Osteoblast (primary cell): Measurements from ENCODE around the gene MEIS3. TPM values are rescaled to one million over a fixed set of nuclear protein-coding genes. Genes with fewer than 3 reads are reported as not detected.

Experiments used
- DNase-seq: peaks from one replicate; pipeline ENCODE4 v3.0.0; 2011; ENCODE audit warnings: low spot score, mixed read lengths; ENCODE audit not compliant: insufficient read length; ENCODE audit errors: missing footprints
- H2AFZ ChIP-seq: 2 replicates; pipeline ENCODE4 v1.6.0; 2011; ENCODE audit warnings: mild to moderate bottlenecking, low read length
- H3K27ac ChIP-seq: 2 replicates; pipeline ENCODE4 v1.5.1; 2011; ENCODE audit warnings: mild to moderate bottlenecking, low read depth, low read length, moderate library complexity
- H3K27me3 ChIP-seq: 2 replicates; pipeline ENCODE4 v1.6.0; 2012; ENCODE audit warnings: mild to moderate bottlenecking, control low read depth, inconsistent platforms, low read length, moderate library complexity; ENCODE audit not compliant: insufficient read depth
- H3K36me3 ChIP-seq: 2 replicates; pipeline ENCODE4 v1.5.1; 2011; ENCODE audit warnings: mild to moderate bottlenecking, low read length, control low read depth, moderate library complexity; ENCODE audit not compliant: insufficient read depth
- H3K4me1 ChIP-seq: 2 replicates; pipeline ENCODE4 v1.5.1; 2011; ENCODE audit warnings: mild to moderate bottlenecking, low read length, control low read depth, moderate library complexity; ENCODE audit not compliant: insufficient read depth
- H3K4me2 ChIP-seq: 2 replicates; pipeline ENCODE4 v1.6.0; 2011; ENCODE audit warnings: mild to moderate bottlenecking, low read length; ENCODE audit not compliant: insufficient read depth
- H3K4me3 ChIP-seq: fragments of 200-600 bp; sonication (generic); 3 replicates; pipeline ENCODE4 v1.5.1; 2012; ENCODE audit warnings: mild to moderate bottlenecking, low read length, inconsistent platforms; ENCODE audit not compliant: insufficient read depth
- H3K79me2 ChIP-seq: 2 replicates; pipeline ENCODE4 v1.6.0; 2012; ENCODE audit warnings: mild to moderate bottlenecking, low read length, control low read depth, inconsistent platforms; ENCODE audit not compliant: insufficient read depth
- H3K9me3 ChIP-seq: 2 replicates; pipeline ENCODE4 v1.5.1; 2011; ENCODE audit warnings: low read depth, low read length, control low read depth
- H4K20me1 ChIP-seq: 2 replicates; pipeline ENCODE4 v1.6.0; 2012; ENCODE audit warnings: mild to moderate bottlenecking, low read length, control low read depth; ENCODE audit not compliant: insufficient read depth
- CTCF ChIP-seq: IDR thresholded peaks from 2 replicates; pipeline ENCODE4 v1.5.1; 2011; ENCODE audit warnings: mild to moderate bottlenecking, low read depth, low read length, moderate library complexity; ENCODE audit errors: extremely low read depth
- total RNA-seq: library from RNA; depleted of rRNA; stranded (reverse); fragments of >200 nt; gene quantifications from 2 replicates; pipeline ENCODE4 v1.2.3, GENCODE V29; 2012

The MEIS3 gene
- total RNA-seq, 1 donor = 8.3 TPM

- Histone ChIP-seq H3K27ac (no peak overlapping the region), H3K9me3 (no peaks in the 10 kb centered on the region), H3K4me1 (peaks cover under 1% of the 10 kb centered on the region), H3K4me3 (no peak overlapping the region), H3K36me3 (peaks cover 60% of the 10 kb centered on the region), H4K20me1 (no peaks in the 10 kb centered on the region), H3K27me3 (no peaks in the 10 kb centered on the region), H3K79me2 (no peaks in the 10 kb centered on the region), H3K4me2 (no peak overlapping the region), H2AFZ (no peak overlapping the region)
- peak; percentile 66 for DNase-seq
- no peak for TF ChIP-seq CTCF
These were observed 41.1 kb downstream of the MEIS3 start for GRCh38 chr19:47378246-47378645.

- no peaks in the 10 kb centered on the region for H3K27me3 ChIP-seq
- no peak for TF ChIP-seq CTCF
- peak; percentile 77 for DNase-seq
- no peak overlapping the region for H3K4me3 ChIP-seq
- no peak overlapping the region for H3K27ac ChIP-seq
- H4K20me1 ChIP-seq = no peaks in the 10 kb centered on the region
- H3K4me1 ChIP-seq = no peaks in the 10 kb centered on the region
- no peaks in the 10 kb centered on the region for H3K79me2 ChIP-seq
- no peak overlapping the region for H3K4me2 ChIP-seq
- H2AFZ ChIP-seq = no peak overlapping the region
- peaks cover 63% of the 10 kb centered on the region for H3K36me3 ChIP-seq
- H3K9me3 ChIP-seq = no peaks in the 10 kb centered on the region
These were observed 41.5 kb downstream of the MEIS3 start for GRCh38 chr19:47377801-47378200.

- H3K27me3 ChIP-seq = no peaks in the 10 kb centered on the region
- H2AFZ ChIP-seq = no peak overlapping the region
- H4K20me1 ChIP-seq = no peaks in the 10 kb centered on the region
- H3K4me3 ChIP-seq = no peak overlapping the region
- no peaks in the 10 kb centered on the region for H3K9me3 ChIP-seq
- no peak overlapping the region for H3K27ac ChIP-seq
- no peaks in the 10 kb centered on the region for H3K79me2 ChIP-seq
- H3K4me1 ChIP-seq = no peaks in the 10 kb centered on the region
- no peak overlapping the region for H3K4me2 ChIP-seq
- TF ChIP-seq CTCF = no peak
- peak; percentile 83 for DNase-seq
- H3K36me3 ChIP-seq = peaks cover 61% of the 10 kb centered on the region
These were observed 42.1 kb downstream of the MEIS3 start for GRCh38 chr19:47377208-47377701.

GRCh38 chr19:47376589-47377144 lies 42.7 kb downstream of the MEIS3 start:
- Histone ChIP-seq H3K27me3 (no peaks in the 10 kb centered on the region), H3K79me2 (no peaks in the 10 kb centered on the region), H3K9me3 (no peaks in the 10 kb centered on the region), H4K20me1 (no peaks in the 10 kb centered on the region), H3K4me2 (no peak overlapping the region), H3K4me3 (no peak overlapping the region), H3K4me1 (no peaks in the 10 kb centered on the region), H2AFZ (no peak overlapping the region), H3K27ac (no peak overlapping the region), H3K36me3 (peaks cover 61% of the 10 kb centered on the region)
- peak; percentile 65 for DNase-seq
- no peak for TF ChIP-seq CTCF
